Measurements from ENCODE around the gene IQGAP3.
A peak's percentile ranks its signal among the peaks of the same experiment; 100 is the strongest.

Gene IQGAP3

GRCh38 chr1:156525071-156525501, 47.3 kb downstream of the IQGAP3 start:
- in situ Hi-C loops (cut with MboI; ENCODE audit: low pct_unique_long_range_greater_than_20kb, low sequenced_read_pairs), result no loop called here
- peak; percentile 76 for DNase-seq

GRCh38 chr1:156524481-156524869, 47.9 kb downstream of the IQGAP3 start:
- DNase-seq, result peak; percentile 51
- in situ Hi-C loops (cut with MboI; ENCODE audit: low pct_unique_long_range_greater_than_20kb, low sequenced_read_pairs), result no loop called here

GRCh38 chr1:156523801-156524480, 48.4 kb downstream of the IQGAP3 start:
- in situ Hi-C loops (cut with MboI; ENCODE audit: low pct_unique_long_range_greater_than_20kb, low sequenced_read_pairs), result no loop called here

GRCh38 chr1:156522443-156522970, 49.9 kb downstream of the IQGAP3 start:
- no peak for DNase-seq
- in situ Hi-C loops (cut with MboI; ENCODE audit: low pct_unique_long_range_greater_than_20kb, low sequenced_read_pairs), result no loop called here

More at GRCh38 chr1:156523801-156524480, 48.4 kb downstream of the IQGAP3 start:
- DNase-seq, result peak; percentile 61

GRCh38 chr1:156517748-156518147, 54.6 kb downstream of the IQGAP3 start:
- in situ Hi-C loops (cut with MboI; ENCODE audit: low pct_unique_long_range_greater_than_20kb, low sequenced_read_pairs), result no loop called here
- no peak for DNase-seq

- in situ Hi-C loops (cut with MboI; ENCODE audit: low pct_unique_long_range_greater_than_20kb, low sequenced_read_pairs), result no loop called here
- no peak for DNase-seq
Observed at GRCh38 chr1:156516821-156517220, 55.5 kb downstream of the IQGAP3 start.

- DNase-seq, result no peak
- in situ Hi-C loops (cut with MboI; ENCODE audit: low pct_unique_long_range_greater_than_20kb, low sequenced_read_pairs), result no loop called here
Observed at GRCh38 chr1:156515956-156516355, 56.4 kb downstream of the IQGAP3 start.

- no peak for DNase-seq
- in situ Hi-C loops (cut with MboI; ENCODE audit: low pct_unique_long_range_greater_than_20kb, low sequenced_read_pairs), result no loop called here
Observed at GRCh38 chr1:156513185-156513584, 59.2 kb downstream of the IQGAP3 start.

GRCh38 chr1:156511644-156512043, 60.7 kb downstream of the IQGAP3 start:
- in situ Hi-C loops (cut with MboI; ENCODE audit: low pct_unique_long_range_greater_than_20kb, low sequenced_read_pairs), result no loop called here
- DNase-seq, result no peak

GRCh38 chr1:156510709-156511108, 61.7 kb downstream of the IQGAP3 start:
- in situ Hi-C loops (cut with MboI; ENCODE audit: low pct_unique_long_range_greater_than_20kb, low sequenced_read_pairs), result no loop called here
- no peak for DNase-seq

GRCh38 chr1:156509424-156510034, 62.8 kb downstream of the IQGAP3 start:
- no peak for DNase-seq
- in situ Hi-C loops (cut with MboI; ENCODE audit: low pct_unique_long_range_greater_than_20kb, low sequenced_read_pairs), result no loop called here

GRCh38 chr1:156508955-156509234, 63.5 kb downstream of the IQGAP3 start:
- in situ Hi-C loops (cut with MboI; ENCODE audit: low pct_unique_long_range_greater_than_20kb, low sequenced_read_pairs), result no loop called here
- no peak for DNase-seq

- in situ Hi-C loops (cut with MboI; ENCODE audit: low pct_unique_long_range_greater_than_20kb, low sequenced_read_pairs), result no loop called here
- DNase-seq, result no peak
Observed at GRCh38 chr1:156508205-156508954, 64.0 kb downstream of the IQGAP3 start.

GRCh38 chr1:156506450-156506849, 65.9 kb downstream of the IQGAP3 start:
- DNase-seq, result no peak
- in situ Hi-C loops (cut with MboI; ENCODE audit: low pct_unique_long_range_greater_than_20kb, low sequenced_read_pairs), result no loop called here

GRCh38 chr1:156505679-156506298, 66.6 kb downstream of the IQGAP3 start:
- no peak for DNase-seq
- in situ Hi-C loops (cut with MboI; ENCODE audit: low pct_unique_long_range_greater_than_20kb, low sequenced_read_pairs), result no loop called here

GRCh38 chr1:156504821-156505678, 67.3 kb downstream of the IQGAP3 start:
- in situ Hi-C loops (cut with MboI; ENCODE audit: low pct_unique_long_range_greater_than_20kb, low sequenced_read_pairs), result no loop called here
- peak; percentile 98 for DNase-seq

- no peak for DNase-seq
- in situ Hi-C loops (cut with MboI; ENCODE audit: low pct_unique_long_range_greater_than_20kb, low sequenced_read_pairs), result no loop called here
Observed at GRCh38 chr1:156504438-156504813, 67.9 kb downstream of the IQGAP3 start.

GRCh38 chr1:156503698-156504437, 68.5 kb downstream of the IQGAP3 start:
- in situ Hi-C loops (cut with MboI; ENCODE audit: low pct_unique_long_range_greater_than_20kb, low sequenced_read_pairs), result no loop called here
- DNase-seq, result no peak
